GM18519 (cell line): Measurements from ENCODE around the gene CES2.
A peak's percentile ranks its signal among the peaks of the same experiment; 100 is the strongest.
"Not testable (repeated sequence)": the region's sequence is repeated elsewhere in the genome, so short reads cannot be mapped to it uniquely, and the experiment has no call there.

ENCODE experiments used
- ATAC-seq: cut with Tn5 transposase; IDR thresholded peaks from one replicate; pipeline ENCODE4 v1.9.1; 2021; ENCODE audit warnings: mild to moderate bottlenecking, moderate library complexity; ENCODE audit not compliant: unreplicated experiment, low FRiP score

The CES2 gene

GRCh38 chr16:66933776-66934137 lies 1.6 kb upstream of the CES2 start:
- ATAC-seq, result no peak

DNA sequence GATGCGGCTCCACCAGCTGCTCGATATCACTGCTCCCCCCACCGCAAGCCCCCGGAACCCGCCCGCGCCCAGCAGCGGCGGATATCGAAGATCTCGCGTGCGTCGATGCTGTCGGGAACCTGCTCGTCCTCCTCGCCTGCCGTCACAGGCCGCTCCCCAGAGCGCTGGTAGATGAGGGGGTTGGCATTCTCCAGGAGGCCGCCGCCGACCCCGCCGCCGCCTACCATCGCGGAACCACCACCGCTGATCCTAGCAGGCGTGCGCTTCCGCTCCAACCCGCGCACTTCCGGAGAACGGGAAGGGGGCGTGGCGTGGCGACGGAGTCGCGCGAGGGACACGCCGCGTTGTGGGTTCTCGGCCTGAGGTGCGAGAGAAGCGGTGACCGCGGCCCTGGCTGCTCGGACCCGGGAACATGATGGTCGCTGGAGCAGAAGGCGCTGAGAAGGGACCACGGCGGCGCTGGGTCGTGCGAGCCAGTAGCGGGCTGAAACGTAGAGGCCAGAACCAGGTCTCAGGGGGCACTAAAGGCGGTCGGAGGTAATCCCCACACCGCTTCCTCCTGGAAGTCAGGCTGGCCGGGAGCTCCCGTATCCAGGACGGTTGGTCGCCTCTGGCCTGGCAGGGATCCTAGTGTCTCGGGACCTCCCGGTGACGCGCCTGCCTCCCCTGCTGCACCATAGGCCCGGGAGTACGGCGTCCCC lies 1.0 kb upstream of the CES2 start, which contains the start of gene CIAO2B:
TSS of gene CIAO2B (minus strand) at position 265 of the 701 bp plus-strand sequence. CDS start at position 227, 38 bp downstream.
- ATAC-seq, result peak; percentile 44

GRCh38 chr16:66934839-66935313 lies 440 bp upstream of the CES2 start:
- ATAC-seq, result not testable (repeated sequence)

DNA sequence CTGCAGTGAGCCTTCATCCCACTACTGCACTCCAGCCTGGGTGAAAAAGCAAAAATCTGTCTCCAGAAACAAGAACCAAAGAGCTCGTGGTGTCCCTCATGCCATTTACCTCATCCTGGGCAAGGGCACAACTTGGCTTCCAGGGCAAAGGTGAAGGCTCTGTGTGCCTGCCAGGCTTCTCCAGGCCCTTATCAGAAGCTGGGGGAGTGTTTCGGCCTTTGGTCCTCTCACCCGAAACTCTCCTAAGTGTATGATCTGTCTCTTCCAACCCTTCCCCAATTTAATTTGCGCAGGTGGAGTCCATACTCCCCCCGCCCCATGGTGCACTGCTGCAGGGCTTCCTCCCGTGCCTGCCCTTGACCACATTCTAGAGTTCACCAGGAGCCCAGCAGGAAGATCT lies 1.1 kb downstream of the CES2 start:
- ATAC-seq, result no peak

DNA sequence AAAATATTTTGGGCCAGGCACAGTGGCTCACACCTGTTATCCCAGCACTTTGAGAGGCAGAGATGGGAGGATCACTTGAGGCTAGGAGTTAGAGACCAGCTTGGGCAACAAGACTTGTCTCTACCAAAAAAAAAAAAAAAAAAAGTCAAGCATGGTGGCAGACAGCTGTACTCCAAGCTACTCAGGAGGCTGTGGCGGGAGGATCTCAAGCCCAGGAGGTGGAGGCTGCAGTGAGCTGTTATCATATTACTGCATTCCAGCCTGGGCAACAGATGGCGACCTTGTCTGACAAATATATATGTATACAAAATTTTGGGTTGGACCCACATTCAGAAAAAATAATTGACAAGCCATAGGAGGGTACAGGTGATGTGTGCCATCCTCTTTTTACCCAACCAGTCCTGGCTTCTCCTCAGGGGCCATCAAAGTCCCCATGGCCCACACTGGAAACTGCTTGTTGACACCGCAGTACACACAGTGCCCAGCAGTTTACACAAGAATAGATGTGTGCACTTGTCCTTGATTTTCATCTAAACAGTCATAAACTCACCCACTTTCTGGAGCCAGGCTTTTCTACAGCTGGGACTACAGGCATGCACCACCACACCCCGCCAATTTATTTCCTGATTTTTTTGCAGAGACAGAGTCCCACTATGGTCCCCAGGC lies 1.7 kb downstream of the CES2 start:
- no peak for ATAC-seq

DNA sequence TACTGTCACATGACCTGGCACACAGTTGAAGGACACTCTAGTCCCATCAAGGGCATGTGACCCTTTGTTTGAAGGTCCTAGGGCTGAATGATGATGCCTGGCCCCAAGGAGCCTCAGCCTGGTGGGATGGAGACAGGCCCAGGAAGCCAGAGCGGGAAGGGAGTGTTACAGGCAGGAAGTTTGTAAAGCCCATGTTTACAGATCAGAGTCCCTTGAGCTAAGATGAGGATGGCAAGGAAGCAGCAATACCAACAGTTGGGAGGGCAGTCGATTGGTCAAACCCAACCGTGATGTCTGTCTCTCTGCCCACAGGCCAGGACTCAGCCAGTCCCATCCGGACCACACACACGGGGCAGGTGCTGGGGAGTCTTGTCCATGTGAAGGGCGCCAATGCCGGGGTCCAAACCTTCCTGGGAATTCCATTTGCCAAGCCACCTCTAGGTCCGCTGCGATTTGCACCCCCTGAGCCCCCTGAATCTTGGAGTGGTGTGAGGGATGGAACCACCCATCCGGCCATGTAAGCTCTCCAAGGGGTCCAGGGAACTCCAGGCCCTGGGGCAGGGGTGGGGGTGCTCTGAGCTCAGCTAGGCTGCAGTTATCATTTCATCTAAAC lies 2.5 kb downstream of the CES2 start:
- no peak for ATAC-seq

- ATAC-seq, result no peak
These were observed 4.0 kb downstream of the CES2 start for GRCh38 chr16:66939366-66939765.

DNA sequence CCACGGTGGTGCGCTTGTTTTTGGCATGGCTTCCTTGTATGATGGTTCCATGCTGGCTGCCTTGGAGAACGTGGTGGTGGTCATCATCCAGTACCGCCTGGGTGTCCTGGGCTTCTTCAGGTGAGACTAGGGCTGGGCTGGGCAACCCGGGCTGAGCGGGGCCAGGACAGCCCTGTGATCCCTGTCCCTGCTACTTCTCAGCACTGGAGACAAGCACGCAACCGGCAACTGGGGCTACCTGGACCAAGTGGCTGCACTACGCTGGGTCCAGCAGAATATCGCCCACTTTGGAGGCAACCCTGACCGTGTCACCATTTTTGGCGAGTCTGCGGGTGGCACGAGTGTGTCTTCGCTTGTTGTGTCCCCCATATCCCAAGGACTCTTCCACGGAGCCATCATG lies 4.9 kb downstream of the CES2 start:
- no peak for ATAC-seq

- no peak for ATAC-seq
These were observed 7.7 kb downstream of the CES2 start for GRCh38 chr16:66942981-66943380.

- ATAC-seq, result no peak
These were observed 8.2 kb downstream of the CES2 start for GRCh38 chr16:66943426-66944053.

GRCh38 chr16:66944054-66944441 lies 8.7 kb downstream of the CES2 start:
- ATAC-seq, result no peak

GRCh38 chr16:66944971-66945370 lies 9.7 kb downstream of the CES2 start:
- ATAC-seq, result not testable (repeated sequence)

- ATAC-seq, result no peak
These were observed 10.6 kb downstream of the CES2 start for GRCh38 chr16:66945939-66946338.

GRCh38 chr16:66946541-66946940 lies 11.2 kb downstream of the CES2 start:
- ATAC-seq, result no peak

GRCh38 chr16:66946974-66947301 lies 11.6 kb downstream of the CES2 start:
- no peak for ATAC-seq

DNA sequence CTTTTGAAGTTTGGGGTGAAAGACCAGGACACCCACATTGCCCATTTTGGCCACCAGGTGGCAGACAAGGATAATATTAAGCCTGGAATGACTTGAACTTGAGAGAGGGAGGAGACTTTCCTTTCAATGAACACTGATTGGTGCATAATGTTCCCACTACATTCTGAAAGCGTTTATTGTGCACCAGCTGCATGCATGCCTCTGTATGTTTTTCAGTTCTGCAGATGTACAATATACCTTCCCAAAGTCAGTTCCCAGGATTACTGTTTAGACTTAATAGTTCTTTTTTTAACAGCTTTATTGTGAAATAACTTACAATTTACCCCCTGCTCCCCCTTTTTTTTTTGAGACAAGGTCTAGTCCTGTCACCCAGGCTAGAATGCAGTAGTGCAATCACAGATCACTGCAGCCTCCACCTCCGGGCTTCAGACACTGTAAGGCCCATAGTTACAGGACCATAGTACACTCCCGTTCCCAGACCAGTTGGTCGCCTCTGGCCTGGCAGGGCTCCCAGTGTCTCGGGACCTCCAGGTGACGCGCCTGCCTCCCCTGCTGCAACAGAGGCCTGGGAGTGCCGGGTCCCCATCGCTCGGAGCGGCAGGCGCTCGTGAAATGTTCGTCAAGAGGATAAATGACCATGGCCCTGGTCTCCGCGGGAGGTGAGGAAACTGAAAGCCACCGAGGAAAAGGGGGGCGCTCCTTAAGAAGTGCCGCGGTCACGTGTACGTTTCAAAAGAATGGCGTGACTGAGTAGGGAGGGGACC lies 12.2 kb downstream of the CES2 start:
- no peak for ATAC-seq

GRCh38 chr16:66948134-66948836 lies 13.0 kb downstream of the CES2 start:
- no peak for ATAC-seq

DNA sequence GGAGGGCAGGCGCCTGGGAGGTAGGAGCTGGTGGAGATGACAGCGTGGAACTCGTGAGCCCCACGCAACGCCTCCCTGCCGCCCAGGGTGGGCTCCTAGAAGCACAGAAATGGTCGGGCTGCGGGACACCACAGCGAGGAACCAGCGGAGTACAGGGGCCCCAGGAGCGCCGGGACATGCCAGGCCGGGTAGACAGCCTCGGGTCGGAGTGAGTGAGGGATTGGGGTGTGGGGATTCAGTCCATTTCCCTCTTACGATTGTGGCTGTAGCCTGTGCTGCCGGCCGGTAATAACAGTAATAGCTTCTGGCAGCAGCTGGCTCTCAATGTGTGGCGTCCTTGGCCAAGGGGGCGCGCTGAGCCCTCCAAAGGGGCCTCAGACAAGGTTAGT lies 13.5 kb downstream of the CES2 start:
- no peak for ATAC-seq

- ATAC-seq, result no peak
These were observed 14.2 kb downstream of the CES2 start for GRCh38 chr16:66949472-66949871.

DNA sequence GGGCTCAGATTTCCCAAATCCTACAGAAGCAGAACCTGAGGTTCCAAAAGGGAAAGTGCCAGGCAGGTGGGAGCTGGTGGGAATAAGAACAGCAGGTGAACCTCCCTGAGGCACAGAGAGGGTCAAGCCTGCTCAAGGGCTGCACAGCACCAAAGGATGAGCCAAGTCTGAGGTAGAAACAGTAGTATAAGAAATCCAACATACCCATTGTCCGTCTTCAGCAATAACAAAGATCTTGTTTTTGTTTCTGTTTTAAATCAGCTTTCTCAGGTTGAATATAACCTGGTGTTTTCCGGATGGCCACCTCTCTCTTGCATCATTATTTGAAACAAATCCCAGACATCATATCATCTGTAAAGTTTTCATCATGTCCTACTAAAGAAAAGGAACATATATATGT lies 15.1 kb downstream of the CES2 start:
- no peak for ATAC-seq
